NT2/D1 (cell line): Measurements from ENCODE around the gene SORCS1.

Experiments used
- YY1 ChIP-seq: IDR thresholded peaks from 2 replicates; pipeline ENCODE4 v1.6.1; 2011; ENCODE audit not compliant: insufficient read length, insufficient read depth
- ZNF274 ChIP-seq: IDR thresholded peaks from 2 replicates; pipeline ENCODE4 v1.6.1; 2011; ENCODE audit warnings: mild to moderate bottlenecking, low read depth, low read length

- TF ChIP-seq ZNF274 (no peak), YY1 (no peak)
Observed at GRCh38 chr10:106573106-106573505, 591.4 kb downstream of the SORCS1 start.
